Pancreas (tissue), 10 donors: ENCODE results near the gene KICS2. TPM values are rescaled to one million over a fixed set of nuclear protein-coding genes. Genes with fewer than 3 reads are reported as not detected.

Source experiments
- ATAC-seq, 4 donors: fragments of 200-7000 bp; cut with Tn5 transposase; one replicate each; pipeline versions ENCODE4 v1.8.0 to v1.9.1; 2020; ENCODE audit warnings: mild to moderate bottlenecking in 4 of 4, moderate library complexity in 4 of 4
- DNase-seq, 6 donors: peaks; one replicate each; pipeline ENCODE4 v3.0.0-alpha.2; 2020
- FAIRE-seq: peaks from 2 replicates; lab custom pipeline; 2012; peaks lifted over from hg19 to GRCh38; lab: Jason Lieb, UNC
- H3K27ac ChIP-seq, 4 donors: fragments of 200-600 bp; sonication (generic); 1 replicate in 3 of 4; 2 replicates in 1 of 4; pipeline versions ENCODE4 v1.5.0 to v1.8.0; 2020
- H3K27me3 ChIP-seq, 4 donors: fragments of 200-600 bp; one replicate each; pipeline ENCODE4 v1.8.0; 2021
- H3K36me3 ChIP-seq, 3 donors: fragments of 200-600 bp; sonication (generic) in 1 of 3; one replicate each; pipeline versions ENCODE4 v1.5.0 to v1.8.0; 2020 to 2021
- H3K4me1 ChIP-seq, 3 donors: fragments of 200-600 bp; one replicate each; pipeline ENCODE4 v1.8.0; 2021
- H3K4me3 ChIP-seq, 4 donors: fragments of 200-600 bp; sonication (generic) in 2 of 4; one replicate each; pipeline versions ENCODE4 v1.5.0 to v1.8.0; 2020 to 2021
- H3K9me3 ChIP-seq, 4 donors: fragments of 200-600 bp; one replicate each; pipeline ENCODE4 v1.8.0; 2021
- WGBS, 2 donors: extraction: QIAGEN DNeasy Blood & Tissue Kit; methylation state at CpG; one replicate each; pipeline ENCODE4 v1.1.7; 2013; 5-methylcytosine and 5-hydroxymethylcytosine counted together
- intact Hi-C, 3 donors: fragments of 100-400 bp; cut with DNase I; formaldehyde crosslinking; loops; one replicate each; pipeline versions ENCODE4 v1.11.1 to v1.14.2; 2022
- polyA plus RNA-seq, 2 donors: library from polyadenylated mRNA; stranded (reverse); fragments of 200-250 nt; gene quantifications; one replicate each; pipeline ENCODE4 v1.2.3, GENCODE V29; 2013
- total RNA-seq, 6 donors: library from RNA; stranded (reverse); fragmentation: NEBNext Ultra II Directional in 4 of 6; extraction: Animal tissue kit (Norgen Biotek cat#: 25700) in 4 of 6; gene quantifications; one replicate each; pipeline versions ENCODE4 v1.2.1 to v1.2.4, GENCODE V29; 2021 to 2023
- TF ChIP-seq, protein P1 (sequence below), 4 donors: fragments of 200-600 bp; sonication (generic) in 3 of 4; IDR thresholded peaks; one replicate each; pipeline versions ENCODE4 v1.5.0 to v1.8.0; 2021; ENCODE audit warnings: antibody characterized with exemption in 4 of 4
- donor health status: healthy with polysubstance abuse.
- donor health status: DM: no; HTN: no; CAD: no; lungs with moderate emphysema.
- donor health status: DM: no; HTN: no; CAD: no.
- donor health status: control.
- donor health status: control.
- donor health status: Bipolar disorder and iron deficiency.
- donor health status: DM: yes; HTN: yes; CAD: no.
- donor health status: DM: no; HTN: no; CAD: no.
- donor health status: DM: no; HTN: no; CAD: no.
- donor health status: DM: yes; HTN: yes; CAD: no.

The KICS2 gene
- total and polyA plus RNA-seq, 8 donors, result 5.1 to 8.0 (median 6.1) TPM

DNA sequence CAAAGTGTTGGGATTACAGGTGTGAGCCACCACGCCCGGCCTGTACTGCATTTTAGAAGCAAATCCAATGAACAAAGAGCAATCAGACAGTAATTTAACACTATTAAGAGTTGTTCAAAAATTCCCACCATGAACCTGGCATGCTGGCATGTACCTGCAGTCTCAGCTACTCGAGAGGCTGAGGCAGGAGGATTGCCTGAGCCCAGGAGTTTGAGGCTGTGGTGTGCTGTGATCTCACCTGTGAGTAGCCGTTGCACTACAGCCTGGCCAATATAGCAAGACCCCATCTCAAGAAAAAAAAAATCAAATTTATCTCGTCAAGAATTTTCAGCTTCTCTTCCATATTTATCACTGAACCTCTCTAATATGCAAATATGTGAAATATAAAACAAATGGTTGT is 39.7 kb upstream of the KICS2 start:
- intact Hi-C loops, result no loop called here
- H3K36me3 ChIP-seq, result no peaks in the 10 kb centered on the region
- FAIRE-seq, result no peak
- TF ChIP-seq, protein P1, sequence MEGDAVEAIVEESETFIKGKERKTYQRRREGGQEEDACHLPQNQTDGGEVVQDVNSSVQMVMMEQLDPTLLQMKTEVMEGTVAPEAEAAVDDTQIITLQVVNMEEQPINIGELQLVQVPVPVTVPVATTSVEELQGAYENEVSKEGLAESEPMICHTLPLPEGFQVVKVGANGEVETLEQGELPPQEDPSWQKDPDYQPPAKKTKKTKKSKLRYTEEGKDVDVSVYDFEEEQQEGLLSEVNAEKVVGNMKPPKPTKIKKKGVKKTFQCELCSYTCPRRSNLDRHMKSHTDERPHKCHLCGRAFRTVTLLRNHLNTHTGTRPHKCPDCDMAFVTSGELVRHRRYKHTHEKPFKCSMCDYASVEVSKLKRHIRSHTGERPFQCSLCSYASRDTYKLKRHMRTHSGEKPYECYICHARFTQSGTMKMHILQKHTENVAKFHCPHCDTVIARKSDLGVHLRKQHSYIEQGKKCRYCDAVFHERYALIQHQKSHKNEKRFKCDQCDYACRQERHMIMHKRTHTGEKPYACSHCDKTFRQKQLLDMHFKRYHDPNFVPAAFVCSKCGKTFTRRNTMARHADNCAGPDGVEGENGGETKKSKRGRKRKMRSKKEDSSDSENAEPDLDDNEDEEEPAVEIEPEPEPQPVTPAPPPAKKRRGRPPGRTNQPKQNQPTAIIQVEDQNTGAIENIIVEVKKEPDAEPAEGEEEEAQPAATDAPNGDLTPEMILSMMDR (IDR thresholded peaks at IDR 0.05), result no peak
- no peak overlapping the region for H3K4me3 ChIP-seq
- no peaks in the 10 kb centered on the region for H3K4me1 ChIP-seq
- DNase-seq, result no peak
- no peaks in the 10 kb centered on the region for H3K9me3 ChIP-seq
- WGBS, 2 donors, result 79 to 90% methylated on average over 5 of the region's 5 CpGs
- ATAC-seq, result no peak
- no peaks in the 10 kb centered on the region for H3K27me3 ChIP-seq
- H3K27ac ChIP-seq, result no peak overlapping the region

DNA sequence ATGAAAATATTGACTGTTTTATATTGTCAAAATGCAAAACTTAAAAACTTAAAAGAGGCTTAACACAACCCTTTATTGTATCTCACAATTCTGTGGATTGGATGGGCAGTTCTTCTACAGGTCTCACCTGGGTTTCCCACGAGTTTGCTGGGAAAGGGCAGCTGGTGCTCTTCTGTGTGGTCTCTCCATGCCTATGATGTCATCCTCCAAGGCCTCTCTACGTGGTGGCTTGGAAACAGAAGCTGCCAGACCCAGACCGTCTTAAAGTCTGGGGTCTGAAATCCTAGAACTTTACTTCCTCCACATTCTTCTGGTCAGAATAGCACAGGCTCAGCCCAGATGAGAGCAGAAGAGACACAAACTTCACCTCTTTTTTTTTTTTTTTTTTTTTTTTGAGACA is 36.5 kb upstream of the KICS2 start:
- Histone ChIP-seq H3K4me3 (no peak overlapping the region), H3K27me3 (no peaks in the 10 kb centered on the region), H3K27ac (no peak overlapping the region), H3K9me3 (no peaks in the 10 kb centered on the region), H3K36me3 (no peaks in the 10 kb centered on the region), H3K4me1 (no peaks in the 10 kb centered on the region)
- TF ChIP-seq, protein P1 (IDR thresholded peaks at IDR 0.05), result no peak
- DNase-seq (no peak), ATAC-seq (no peak), FAIRE-seq (no peak)
- intact Hi-C loops, result loop anchor here in 2 of 3 donors (5.0 kb wide), 1 partner anchor 431 kb away; no protein-coding TSS in a partner anchor
- WGBS, 2 donors, result 33 to 36% methylated on average over 3 of the region's 3 CpGs

DNA sequence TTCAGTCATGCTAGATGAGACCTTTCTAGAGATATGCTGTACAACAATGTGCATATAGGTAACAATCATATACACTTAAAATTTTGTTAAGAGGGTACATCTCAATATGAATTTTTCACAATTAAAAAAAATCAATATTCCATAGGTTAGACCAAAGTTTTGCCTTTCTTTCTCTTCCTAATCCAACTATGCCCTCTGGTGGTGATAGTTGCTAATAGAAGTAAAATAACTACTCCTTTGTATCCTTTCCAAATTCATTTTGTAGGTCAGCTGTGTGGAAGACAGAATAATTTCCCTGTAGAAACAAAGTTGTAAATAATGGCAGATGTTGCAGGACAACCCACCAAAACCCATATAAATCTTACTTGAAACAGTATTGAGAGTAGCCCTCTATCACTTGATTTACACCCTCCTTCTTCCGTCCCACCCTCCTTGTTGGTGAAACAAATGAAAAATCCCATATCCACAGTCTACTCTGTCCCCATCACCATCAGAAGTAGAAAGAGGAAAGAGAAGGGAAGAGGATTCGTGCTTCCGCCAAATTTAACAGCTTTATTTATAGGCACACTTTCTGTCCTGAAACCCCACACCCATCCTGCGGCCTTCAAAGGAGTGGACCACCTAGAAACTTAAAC is 34.2 kb upstream of the KICS2 start:
- H3K36me3 ChIP-seq, result no peaks in the 10 kb centered on the region
- intact Hi-C loops, result loop anchor here in 2 of 3 donors (5.0 kb wide), 1 partner anchor 429 kb away; no protein-coding TSS in a partner anchor
- H3K27ac ChIP-seq, result no peak overlapping the region
- H3K27me3 ChIP-seq, result no peaks in the 10 kb centered on the region
- H3K4me3 ChIP-seq, result no peak overlapping the region
- no peaks in the 10 kb centered on the region for H3K4me1 ChIP-seq
- TF ChIP-seq, protein P1 (IDR thresholded peaks at IDR 0.05), result peak; percentile 36 to 56 (median 46)
- FAIRE-seq (peak; percentile 89), DNase-seq (no peak), ATAC-seq (peak in 3 of 4 donors; percentile 71 to 81 (median 72))
- no peaks in the 10 kb centered on the region for H3K9me3 ChIP-seq
- WGBS, 2 donors, result 53 to 64% methylated on average over 4 of the region's 4 CpGs

DNA sequence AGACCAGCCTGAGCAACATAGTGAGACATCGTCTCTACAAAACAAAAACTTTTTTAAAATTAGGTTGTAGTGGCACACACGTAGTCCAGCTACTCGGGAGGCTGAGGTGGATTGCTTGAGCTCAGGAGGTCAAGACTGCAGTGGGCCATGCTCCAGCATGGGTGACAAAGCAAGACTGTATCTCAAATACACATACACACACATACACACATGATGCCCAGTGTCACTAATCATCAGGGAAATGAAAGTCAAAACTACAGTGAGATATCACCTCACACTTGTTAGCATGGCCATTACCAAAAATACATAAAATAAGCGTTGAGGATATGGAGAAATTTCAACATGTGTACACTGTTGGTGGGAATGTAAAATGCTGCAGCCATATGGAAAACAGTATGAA is 33.2 kb upstream of the KICS2 start:
- DNase-seq (no peak), ATAC-seq (no peak), FAIRE-seq (no peak)
- no peaks in the 10 kb centered on the region for H3K27me3 ChIP-seq
- no peak overlapping the region for H3K4me3 ChIP-seq
- no peaks in the 10 kb centered on the region for H3K36me3 ChIP-seq
- no peaks in the 10 kb centered on the region for H3K9me3 ChIP-seq
- H3K4me1 ChIP-seq, result no peaks in the 10 kb centered on the region
- 48 to 54% methylated on average over 4 of the region's 4 CpGs for WGBS, 2 donors
- TF ChIP-seq, protein P1 (IDR thresholded peaks at IDR 0.05), result no peak
- intact Hi-C loops, result loop anchor here in 2 of 3 donors (5.0 kb wide), 1 partner anchor 428 kb away; no protein-coding TSS in a partner anchor
- no peak overlapping the region for H3K27ac ChIP-seq

DNA sequence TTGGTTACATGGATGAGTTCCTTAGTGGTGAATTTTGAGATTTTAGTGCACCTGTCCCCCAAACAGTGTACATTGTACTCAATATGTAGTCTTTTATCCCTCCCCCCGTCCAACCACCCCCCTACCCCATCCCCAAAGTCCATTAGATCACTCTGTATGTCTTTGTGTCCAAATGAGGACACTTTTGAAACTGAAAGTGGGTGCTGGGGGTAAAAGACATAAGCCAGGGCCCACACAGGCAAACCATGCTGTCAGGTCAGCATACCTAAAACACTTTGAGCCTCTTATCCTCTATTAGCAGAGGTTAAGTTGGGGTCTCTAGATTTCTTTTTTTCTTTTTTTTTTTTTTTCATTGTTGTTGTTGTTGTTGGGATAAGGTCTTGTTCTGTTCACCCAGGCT is 31.3 kb upstream of the KICS2 start:
- FAIRE-seq, result no peak
- intact Hi-C loops, result no loop called here
- TF ChIP-seq, protein P1 (IDR thresholded peaks at IDR 0.05), result no peak
- Histone ChIP-seq H3K9me3 (no peaks in the 10 kb centered on the region), H3K27me3 (no peaks in the 10 kb centered on the region), H3K27ac (no peak overlapping the region), H3K36me3 (no peaks in the 10 kb centered on the region), H3K4me3 (no peak overlapping the region), H3K4me1 (no peaks in the 10 kb centered on the region)
- no peak for DNase-seq
- no peak for ATAC-seq
- WGBS, 2 donors, result 23 to 36% methylated on average over 1 of the region's 1 CpG
